WTC11 (cell line): ENCODE measurements around the gene CTRL. TPM values are rescaled to one million over a fixed set of nuclear protein-coding genes. Genes with fewer than 3 reads are reported as not detected.
A peak's percentile ranks its signal among the peaks of the same experiment; 100 is the strongest.
"Not testable (repeated sequence)": the region's sequence is repeated elsewhere in the genome, so short reads cannot be mapped to it uniquely, and the experiment has no call there.

Source experiments
- ATAC-seq: fragments of 200-7000 bp; cut with Tn5 transposase; 2 replicates; pipeline ENCODE4 v1.10.0; 2021; ENCODE audit warnings: mild to moderate bottlenecking, moderate library complexity
- CTCF ChIA-PET: fragments of 300-600 bp; sonication (Branson Sonifier 250); formaldehyde crosslinking; loops from one replicate; lab custom pipeline; 2021; ENCODE audit warnings: antibody characterized with exemption; lab: Charles Lee
- POLR2A ChIA-PET: fragments of 350-600 bp; sonication (Branson Sonifier 250); formaldehyde crosslinking; loops from one replicate; lab custom pipeline; 2021; ENCODE audit warnings: antibody characterized with exemption; lab: Charles Lee
- DNase-seq: peaks from one replicate; pipeline ENCODE4 v3.0.0; 2021; ENCODE audit warnings: low spot score
- H3K27ac Mint-ChIP-seq: 2 replicates; pipeline ENCODE4 v1.8.0; 2021; ENCODE audit warnings: mixed read lengths
- H3K27me3 Mint-ChIP-seq: 2 replicates; pipeline ENCODE4 v1.8.0; 2021; ENCODE audit warnings: low read depth, mild to moderate bottlenecking, moderate library complexity, mixed read lengths
- H3K36me3 Mint-ChIP-seq: 2 replicates; pipeline ENCODE4 v1.8.0; 2021; ENCODE audit warnings: mixed read lengths
- H3K4me1 Mint-ChIP-seq: 2 replicates; pipeline ENCODE4 v1.8.0; 2022; ENCODE audit warnings: mixed read lengths
- H3K4me3 Mint-ChIP-seq: 2 replicates; pipeline ENCODE4 v1.8.0; 2021; ENCODE audit warnings: mild to moderate bottlenecking, moderate library complexity, mixed read lengths
- H3K9me3 Mint-ChIP-seq: 2 replicates; pipeline ENCODE4 v1.8.0; 2021; ENCODE audit warnings: mixed read lengths
- CBFB ChIP-seq: sonication (generic); formaldehyde crosslinking; IDR thresholded peaks from 2 replicates; pipeline ENCODE4 v1.8.1; 2022; ENCODE audit warnings: mild to moderate bottlenecking, low read depth, missing genetic modification reagents
- CREB1 ChIP-seq: sonication (generic); formaldehyde crosslinking; IDR thresholded peaks from 2 replicates; pipeline ENCODE4 v1.8.0; 2023; ENCODE audit warnings: mild to moderate bottlenecking, missing genetic modification reagents
- ESRRA ChIP-seq: sonication (generic); formaldehyde crosslinking; IDR thresholded peaks from 2 replicates; pipeline ENCODE4 v1.8.1; 2022; ENCODE audit warnings: mild to moderate bottlenecking, missing genetic modification reagents, borderline replicate concordance
- FOXJ3 ChIP-seq: sonication (generic); formaldehyde crosslinking; IDR thresholded peaks from 2 replicates; pipeline ENCODE4 v1.9.0; 2021; ENCODE audit warnings: missing genetic modification reagents, mild to moderate bottlenecking, borderline replicate concordance
- GTF2I ChIP-seq: fragments of 250-450 bp; sonication (Bioruptor Pico); conservative IDR thresholded peaks from 2 replicates; pipeline ENCODE4 v1.4.0; 2021; ENCODE audit warnings: mild to moderate bottlenecking
- IRF1 ChIP-seq: sonication (generic); formaldehyde crosslinking; IDR thresholded peaks from 2 replicates; pipeline ENCODE4 v1.8.0; 2023; ENCODE audit warnings: missing genetic modification reagents
- MYBL2 ChIP-seq: sonication (generic); formaldehyde crosslinking; IDR thresholded peaks from 2 replicates; pipeline ENCODE4 v1.8.1; 2023; ENCODE audit warnings: mild to moderate bottlenecking, moderate library complexity, missing genetic modification reagents
- NR3C1 ChIP-seq: sonication (generic); formaldehyde crosslinking; conservative IDR thresholded peaks from 2 replicates; pipeline ENCODE4 v1.8.1; 2023; ENCODE audit warnings: low read depth, mild to moderate bottlenecking, missing genetic modification reagents
- RELA ChIP-seq: sonication (generic); formaldehyde crosslinking; IDR thresholded peaks from 2 replicates; pipeline ENCODE4 v1.8.1; 2022; ENCODE audit warnings: missing genetic modification reagents, mild to moderate bottlenecking, borderline replicate concordance
- RORB ChIP-seq: fragments of 250-450 bp; sonication (Bioruptor Pico); IDR thresholded peaks from 2 replicates; pipeline ENCODE4 v1.9.0; 2021; ENCODE audit warnings: mild to moderate bottlenecking
- SP1 ChIP-seq: sonication (generic); formaldehyde crosslinking; conservative IDR thresholded peaks from 2 replicates; pipeline ENCODE4 v1.8.1; 2022; ENCODE audit warnings: missing genetic modification reagents
- USF2 ChIP-seq: sonication (generic); formaldehyde crosslinking; IDR thresholded peaks from 2 replicates; pipeline ENCODE4 v1.8.1; 2023; ENCODE audit warnings: mild to moderate bottlenecking, missing genetic modification reagents, moderate library complexity
- ZNF219 ChIP-seq: sonication (generic); formaldehyde crosslinking; IDR thresholded peaks from 2 replicates; pipeline ENCODE4 v1.8.0; 2023; ENCODE audit warnings: missing genetic modification reagents, mild to moderate bottlenecking, borderline replicate concordance
- ZNF532 ChIP-seq: fragments of 250-450 bp; sonication (Bioruptor Pico); IDR thresholded peaks from 2 replicates; pipeline ENCODE4 v1.9.0; 2021; ENCODE audit warnings: mild to moderate bottlenecking, borderline replicate concordance
- total RNA-seq: library from RNA; stranded (reverse); gene quantifications from 3 replicates; pipeline ENCODE4 v1.2.3, GENCODE V29; 2021

CTRL gene
- total RNA-seq, 1 experiment from 2014 or later: 2.8 TPM

GRCh38 chr16:67917852-67918236, 13.8 kb downstream of the CTRL start:
- no peak overlapping the region for H3K27ac Mint-ChIP-seq
- no peaks in the 10 kb centered on the region for H3K9me3 Mint-ChIP-seq
- H3K36me3 Mint-ChIP-seq: no peaks in the 10 kb centered on the region; the same call in 1 of the 2 replicates
- no peak overlapping the region for H3K4me3 Mint-ChIP-seq
- TF ChIP-seq FOXJ3 (CRISPR knock-in tag): no peak
- no peaks in the 10 kb centered on the region; the same call in 1 of the 2 replicates for H3K27me3 Mint-ChIP-seq
- ATAC-seq (no peak), DNase-seq (no peak)
- peaks cover 45% of the 10 kb centered on the region for H3K4me1 Mint-ChIP-seq
- POLR2A ChIA-PET: no interaction called here
- CTCF ChIA-PET: interaction anchor here (1.0 kb wide), 1 partner anchor 8 kb away, joined by 3 read pairs; no protein-coding TSS in a partner anchor

- TF ChIP-seq NR3C1 (CRISPR knock-in tag): no peak
- ChIA-PET POLR2A (no interaction called here), CTCF (interaction anchor here (1.0 to 1.1 kb wide), 2 partner anchors 9 to 33 kb away, joined by 3 read pairs; partner anchors contain the start of gene NRN1L)
- Mint-ChIP-seq H3K4me1 (peaks cover 44% of the 10 kb centered on the region), H3K27ac (no peak overlapping the region), H3K27me3 (no peaks in the 10 kb centered on the region; the same call in 1 of the 2 replicates), H3K9me3 (no peaks in the 10 kb centered on the region), H3K4me3 (no peak overlapping the region), H3K36me3 (no peaks in the 10 kb centered on the region; the same call in 1 of the 2 replicates)
- ATAC-seq: no peak
- no peak for DNase-seq
Observed at GRCh38 chr16:67917140-67917851, 14.4 kb downstream of the CTRL start.

- ChIA-PET CTCF (interaction anchor here (0.7 to 2.5 kb wide), 10 partner anchors 10 to 126 kb away, joined by 3 to 24 read pairs (median 4); partner anchors contain the start of genes LCAT and NRN1L), POLR2A (no interaction called here)
- peaks cover 38% of the 10 kb centered on the region for H3K4me1 Mint-ChIP-seq
- no peaks in the 10 kb centered on the region for H3K9me3 Mint-ChIP-seq
- no peak; the same call in none of the 2 replicates for ATAC-seq
- no peak for TF ChIP-seq RORB (CRISPR knock-in tag)
- TF ChIP-seq RELA (CRISPR knock-in tag): no peak
- TF ChIP-seq IRF1: no peak
- TF ChIP-seq USF2 (CRISPR knock-in tag): no peak
- TF ChIP-seq ESRRA (CRISPR knock-in tag): no peak
- TF ChIP-seq CREB1: no peak
- no peak for TF ChIP-seq MYBL2 (CRISPR knock-in tag)
- TF ChIP-seq ZNF219 (CRISPR knock-in tag): no peak
- no peak for TF ChIP-seq GTF2I
- TF ChIP-seq CBFB (CRISPR knock-in tag): no peak
- no peak for TF ChIP-seq ZNF532 (CRISPR knock-in tag)
- TF ChIP-seq SP1 (CRISPR knock-in tag): no peak
- peak overlapping the region; percentile 91 for H3K27ac Mint-ChIP-seq
- H3K4me3 Mint-ChIP-seq: peak overlapping the region; percentile 32; the same call in 1 of the 2 replicates
- no peaks in the 10 kb centered on the region; the same call in 1 of the 2 replicates for H3K27me3 Mint-ChIP-seq
- no peaks in the 10 kb centered on the region; the same call in 1 of the 2 replicates for H3K36me3 Mint-ChIP-seq
- no peak for DNase-seq
Observed at GRCh38 chr16:67915831-67916723, 15.6 kb downstream of the CTRL start.

- peak; percentile 60 for ATAC-seq
- DNase-seq, H3K9me3 Mint-ChIP-seq, H3K27me3 Mint-ChIP-seq, H3K36me3 Mint-ChIP-seq: not testable (repeated sequence)
- POLR2A ChIA-PET: interaction anchor here (0.8 kb wide), 1 partner anchor 31 kb away, joined by 3 read pairs; no protein-coding TSS in a partner anchor
- Mint-ChIP-seq H3K4me3 (peak overlapping the region; percentile 32; the same call in 1 of the 2 replicates), H3K4me1 (peaks cover 38% of the 10 kb centered on the region), H3K27ac (peak overlapping the region; percentile 91)
- CTCF ChIA-PET: interaction anchor here (0.7 to 2.5 kb wide), 11 partner anchors 9 to 127 kb away, joined by 3 to 24 read pairs (median 4); partner anchors contain the start of genes DDX28, DUS2, LCAT and NRN1L
Observed at GRCh38 chr16:67915496-67915769, 16.2 kb downstream of the CTRL start.
